GM12878 (cell line): ENCODE results near the gene PRPF38A. TPM values are rescaled to one million over a fixed set of nuclear protein-coding genes. Genes with fewer than 3 reads are reported as not detected.

Experiments
- ASH2L ChIP-seq: fragments of 300-600, 200-600 bp; sonication (generic); IDR thresholded peaks from 2 replicates; pipeline ENCODE4 v1.6.1; 2017; ENCODE audit warnings: low read depth, mild to moderate bottlenecking, borderline replicate concordance
- BCL11A ChIP-seq: IDR thresholded peaks from 2 replicates; pipeline ENCODE4 v1.6.1; 2011; ENCODE audit warnings: low read depth, low read length
- CEBPB ChIP-seq, 2 experiments: fragments of 150-350 bp in 1 of 2; IDR thresholded peaks; 2 replicates each; pipeline ENCODE4 v1.6.1; 2012 to 2014; ENCODE audit warnings: low read depth in 2 of 2, low read length in 2 of 2, borderline replicate concordance in 1 of 2, inconsistent platforms in 1 of 2
- DPF2 ChIP-seq: fragments of 450-650 bp; IDR thresholded peaks from 2 replicates; pipeline ENCODE4 v1.6.1; 2017; ENCODE audit warnings: mild to moderate bottlenecking
- ETV6 ChIP-seq, 2 experiments: fragments of 450-650 bp in 1 of 2; IDR thresholded peaks in 1 of 2; conservative IDR thresholded peaks in 1 of 2; 2 replicates each; pipeline ENCODE4 v1.6.1; 2014; ENCODE audit warnings: antibody characterized with exemption in 1 of 2, borderline replicate concordance in 1 of 2, low read depth in 1 of 2, mild to moderate bottlenecking in 1 of 2, moderate library complexity in 1 of 2
- EZH2 ChIP-seq: IDR thresholded peaks from 2 replicates; pipeline ENCODE4 v1.6.1; 2012; ENCODE audit warnings: low read depth, mild to moderate bottlenecking, control low read depth, inconsistent platforms, low read length, borderline replicate concordance; ENCODE audit not compliant: control insufficient read depth
- FOXK2 ChIP-seq: fragments of 450-650 bp; IDR thresholded peaks from 2 replicates; pipeline ENCODE4 v1.6.1; 2017; ENCODE audit warnings: mild to moderate bottlenecking, moderate library complexity
- GATAD2B ChIP-seq: fragments of 450-650 bp; conservative IDR thresholded peaks from 2 replicates; pipeline ENCODE4 v1.6.1; 2017; ENCODE audit warnings: low read depth, mild to moderate bottlenecking, moderate library complexity
- LARP7 ChIP-seq: fragments of 450-650 bp; IDR thresholded peaks from 2 replicates; pipeline ENCODE4 v1.6.1; 2017; ENCODE audit warnings: mild to moderate bottlenecking
- MEF2A ChIP-seq: IDR thresholded peaks from 2 replicates; pipeline ENCODE4 v1.6.1; 2011; ENCODE audit warnings: low read depth, mild to moderate bottlenecking, low read length, moderate library complexity; ENCODE audit not compliant: insufficient read depth
- MTA2 ChIP-seq: fragments of 450-650 bp; IDR thresholded peaks from 2 replicates; pipeline ENCODE4 v1.6.1; 2016; ENCODE audit warnings: low read depth, mild to moderate bottlenecking, moderate library complexity
- POLR2A ChIP-seq: IDR thresholded peaks from 2 replicates; pipeline ENCODE4 v1.6.1; 2011; ENCODE audit warnings: low read depth, mild to moderate bottlenecking, low read length
- POLR2AphosphoS2 ChIP-seq: IDR thresholded peaks from 2 replicates; pipeline ENCODE4 v1.6.1; 2011; ENCODE audit warnings: low read depth, mild to moderate bottlenecking, low read length, improper control_type of control experiment, moderate library complexity
- POLR2AphosphoS5 ChIP-seq: IDR thresholded peaks from 2 replicates; pipeline ENCODE4 v1.6.1; 2011; ENCODE audit warnings: mild to moderate bottlenecking, low read length, inconsistent platforms
- SMAD5 ChIP-seq: IDR thresholded peaks from 2 replicates; pipeline ENCODE4 v1.6.1; 2016; ENCODE audit warnings: antibody characterized with exemption, low read depth
- SMARCA5 ChIP-seq: fragments of 450-650 bp; IDR thresholded peaks from 2 replicates; pipeline ENCODE4 v1.6.1; 2017; ENCODE audit warnings: mild to moderate bottlenecking
- TCF12 ChIP-seq: IDR thresholded peaks from 2 replicates; pipeline ENCODE4 v1.6.1; 2011; ENCODE audit warnings: low read depth, mild to moderate bottlenecking, low read length
- polyA plus RNA-seq, 11 experiments: library from polyadenylated mRNA; depleted of rRNA in 4 of 11; unstranded in 6 of 11; stranded (reverse) in 5 of 11; fragments of >200 nt; fragmentation: Nextera tagmentation in 4 of 11; fragmentation: Illumina TruSeq in 1 of 11; extraction: Ambion mirVana in 4 of 11; extraction: Trizol in 1 of 11; gene quantifications; 1 replicate in 1 of 11; 2 replicates in 10 of 11; pipeline versions ENCODE4 v1.2.1 to v1.2.3, GENCODE V29; 2011 to 2016; ENCODE audit warnings: inconsistent platforms in 2 of 11, missing spikeins in 2 of 11, low read depth in 1 of 11
- total RNA-seq, 4 experiments: library from RNA; depleted of rRNA in 3 of 4; stranded (reverse); fragments of >200 nt in 3 of 4; fragmentation: Illumina TruSeq in 1 of 4; extraction: Trizol in 1 of 4; gene quantifications; 2 replicates each; pipeline versions ENCODE4 v1.2.1 to v1.2.3, GENCODE V29; 2013 to 2021
- TF ChIP-seq, protein P1 (sequence below): IDR thresholded peaks from 2 replicates; pipeline ENCODE4 v1.6.1; 2011; ENCODE audit warnings: low read depth, low read length, improper control_type of control experiment, borderline replicate concordance
- TF ChIP-seq, protein P2 (sequence below): fragments of 450-650 bp; IDR thresholded peaks from 2 replicates; pipeline ENCODE4 v1.6.1; 2017; ENCODE audit warnings: antibody characterized with exemption, mild to moderate bottlenecking, moderate library complexity
- TF ChIP-seq, protein P3 (sequence below): fragments of 450-650 bp; IDR thresholded peaks from 2 replicates; pipeline ENCODE4 v1.6.1; 2017; ENCODE audit warnings: mild to moderate bottlenecking, moderate library complexity
- TF ChIP-seq, protein P4 (sequence below): fragments of 450-650 bp; IDR thresholded peaks from 2 replicates; pipeline ENCODE4 v1.6.1; 2016; ENCODE audit warnings: mild to moderate bottlenecking

PRPF38A gene
- total and polyA plus RNA-seq, 10 of the 15 experiments (the other 5 are each of a cell fraction or from before 2014, with no cell fraction given) = 31.6 to 117 (median 77.7) TPM

DNA sequence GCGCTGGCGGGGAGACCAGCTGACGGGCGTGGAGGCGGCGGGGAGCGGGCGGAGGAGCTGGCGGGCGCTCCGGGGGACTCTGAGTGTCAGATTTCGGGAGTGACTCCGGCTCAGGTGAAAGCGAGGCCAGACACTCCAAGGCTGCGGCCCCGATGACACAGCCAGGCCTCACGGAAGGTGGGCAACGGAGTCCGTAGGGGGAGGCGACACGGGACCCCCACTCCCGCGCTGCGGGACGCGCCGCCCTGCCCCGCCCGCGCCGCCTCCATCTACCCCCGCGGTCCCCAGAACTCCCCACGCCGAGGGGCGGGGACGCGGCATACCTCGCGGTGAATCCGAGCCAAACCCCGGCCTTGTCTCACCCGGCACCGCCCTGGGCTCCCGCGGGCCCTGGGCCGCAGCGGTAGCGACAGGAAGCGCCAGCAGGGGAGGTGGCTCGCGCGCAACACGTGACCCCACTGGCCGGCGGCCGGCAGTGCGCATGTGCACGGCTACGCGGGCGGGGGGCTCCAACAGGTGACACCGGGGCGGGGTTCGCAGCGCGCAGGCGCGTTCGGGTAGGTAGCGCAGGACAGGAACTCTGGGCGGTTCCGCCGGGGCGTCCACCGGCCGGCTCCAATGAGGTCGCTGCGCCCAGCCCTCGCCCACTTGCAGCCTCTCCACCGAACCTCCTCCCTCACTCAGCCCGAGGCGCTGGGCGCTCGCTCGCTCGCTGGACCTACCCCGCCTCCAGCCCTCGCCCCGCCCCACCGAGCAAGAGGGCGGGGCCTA is 38.5 kb upstream of the PRPF38A start, which contains the start of gene CC2D1B (continued):
- no peak for TF ChIP-seq CEBPB (IDR thresholded peaks at IDR 0.05; ENCODE audit: borderline replicate concordance in 1 of 2, low read depth in 2 of 2, low read length in 2 of 2)
- peak; percentile 88 for TF ChIP-seq POLR2AphosphoS2
- peak; percentile 99 for TF ChIP-seq POLR2A
- TF ChIP-seq POLR2AphosphoS5 = peak; percentile 85
- TF ChIP-seq EZH2 = no peak
- TF ChIP-seq, protein P1, sequence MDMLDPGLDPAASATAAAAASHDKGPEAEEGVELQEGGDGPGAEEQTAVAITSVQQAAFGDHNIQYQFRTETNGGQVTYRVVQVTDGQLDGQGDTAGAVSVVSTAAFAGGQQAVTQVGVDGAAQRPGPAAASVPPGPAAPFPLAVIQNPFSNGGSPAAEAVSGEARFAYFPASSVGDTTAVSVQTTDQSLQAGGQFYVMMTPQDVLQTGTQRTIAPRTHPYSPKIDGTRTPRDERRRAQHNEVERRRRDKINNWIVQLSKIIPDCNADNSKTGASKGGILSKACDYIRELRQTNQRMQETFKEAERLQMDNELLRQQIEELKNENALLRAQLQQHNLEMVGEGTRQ = peak; percentile 97
- TF ChIP-seq, protein P2, sequence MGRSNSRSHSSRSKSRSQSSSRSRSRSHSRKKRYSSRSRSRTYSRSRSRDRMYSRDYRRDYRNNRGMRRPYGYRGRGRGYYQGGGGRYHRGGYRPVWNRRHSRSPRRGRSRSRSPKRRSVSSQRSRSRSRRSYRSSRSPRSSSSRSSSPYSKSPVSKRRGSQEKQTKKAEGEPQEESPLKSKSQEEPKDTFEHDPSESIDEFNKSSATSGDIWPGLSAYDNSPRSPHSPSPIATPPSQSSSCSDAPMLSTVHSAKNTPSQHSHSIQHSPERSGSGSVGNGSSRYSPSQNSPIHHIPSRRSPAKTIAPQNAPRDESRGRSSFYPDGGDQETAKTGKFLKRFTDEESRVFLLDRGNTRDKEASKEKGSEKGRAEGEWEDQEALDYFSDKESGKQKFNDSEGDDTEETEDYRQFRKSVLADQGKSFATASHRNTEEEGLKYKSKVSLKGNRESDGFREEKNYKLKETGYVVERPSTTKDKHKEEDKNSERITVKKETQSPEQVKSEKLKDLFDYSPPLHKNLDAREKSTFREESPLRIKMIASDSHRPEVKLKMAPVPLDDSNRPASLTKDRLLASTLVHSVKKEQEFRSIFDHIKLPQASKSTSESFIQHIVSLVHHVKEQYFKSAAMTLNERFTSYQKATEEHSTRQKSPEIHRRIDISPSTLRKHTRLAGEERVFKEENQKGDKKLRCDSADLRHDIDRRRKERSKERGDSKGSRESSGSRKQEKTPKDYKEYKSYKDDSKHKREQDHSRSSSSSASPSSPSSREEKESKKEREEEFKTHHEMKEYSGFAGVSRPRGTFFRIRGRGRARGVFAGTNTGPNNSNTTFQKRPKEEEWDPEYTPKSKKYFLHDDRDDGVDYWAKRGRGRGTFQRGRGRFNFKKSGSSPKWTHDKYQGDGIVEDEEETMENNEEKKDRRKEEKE = 0 out of 2 replicates have a peak, but pooled peaks have one; percentile 29
- peak; percentile 63; the same call in 1 of the 2 replicates for TF ChIP-seq SMARCA5
- 0 out of 2 replicates have a peak, but pooled peaks have one; percentile 50 for TF ChIP-seq SMAD5
- TF ChIP-seq, protein P3, sequence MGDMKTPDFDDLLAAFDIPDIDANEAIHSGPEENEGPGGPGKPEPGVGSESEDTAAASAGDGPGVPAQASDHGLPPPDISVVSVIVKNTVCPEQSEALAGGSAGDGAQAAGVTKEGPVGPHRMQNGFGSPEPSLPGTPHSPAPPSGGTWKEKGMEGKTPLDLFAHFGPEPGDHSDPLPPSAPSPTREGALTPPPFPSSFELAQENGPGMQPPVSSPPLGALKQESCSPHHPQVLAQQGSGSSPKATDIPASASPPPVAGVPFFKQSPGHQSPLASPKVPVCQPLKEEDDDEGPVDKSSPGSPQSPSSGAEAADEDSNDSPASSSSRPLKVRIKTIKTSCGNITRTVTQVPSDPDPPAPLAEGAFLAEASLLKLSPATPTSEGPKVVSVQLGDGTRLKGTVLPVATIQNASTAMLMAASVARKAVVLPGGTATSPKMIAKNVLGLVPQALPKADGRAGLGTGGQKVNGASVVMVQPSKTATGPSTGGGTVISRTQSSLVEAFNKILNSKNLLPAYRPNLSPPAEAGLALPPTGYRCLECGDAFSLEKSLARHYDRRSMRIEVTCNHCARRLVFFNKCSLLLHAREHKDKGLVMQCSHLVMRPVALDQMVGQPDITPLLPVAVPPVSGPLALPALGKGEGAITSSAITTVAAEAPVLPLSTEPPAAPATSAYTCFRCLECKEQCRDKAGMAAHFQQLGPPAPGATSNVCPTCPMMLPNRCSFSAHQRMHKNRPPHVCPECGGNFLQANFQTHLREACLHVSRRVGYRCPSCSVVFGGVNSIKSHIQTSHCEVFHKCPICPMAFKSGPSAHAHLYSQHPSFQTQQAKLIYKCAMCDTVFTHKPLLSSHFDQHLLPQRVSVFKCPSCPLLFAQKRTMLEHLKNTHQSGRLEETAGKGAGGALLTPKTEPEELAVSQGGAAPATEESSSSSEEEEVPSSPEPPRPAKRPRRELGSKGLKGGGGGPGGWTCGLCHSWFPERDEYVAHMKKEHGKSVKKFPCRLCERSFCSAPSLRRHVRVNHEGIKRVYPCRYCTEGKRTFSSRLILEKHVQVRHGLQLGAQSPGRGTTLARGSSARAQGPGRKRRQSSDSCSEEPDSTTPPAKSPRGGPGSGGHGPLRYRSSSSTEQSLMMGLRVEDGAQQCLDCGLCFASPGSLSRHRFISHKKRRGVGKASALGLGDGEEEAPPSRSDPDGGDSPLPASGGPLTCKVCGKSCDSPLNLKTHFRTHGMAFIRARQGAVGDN = peak; percentile 78
- TF ChIP-seq, protein P4, sequence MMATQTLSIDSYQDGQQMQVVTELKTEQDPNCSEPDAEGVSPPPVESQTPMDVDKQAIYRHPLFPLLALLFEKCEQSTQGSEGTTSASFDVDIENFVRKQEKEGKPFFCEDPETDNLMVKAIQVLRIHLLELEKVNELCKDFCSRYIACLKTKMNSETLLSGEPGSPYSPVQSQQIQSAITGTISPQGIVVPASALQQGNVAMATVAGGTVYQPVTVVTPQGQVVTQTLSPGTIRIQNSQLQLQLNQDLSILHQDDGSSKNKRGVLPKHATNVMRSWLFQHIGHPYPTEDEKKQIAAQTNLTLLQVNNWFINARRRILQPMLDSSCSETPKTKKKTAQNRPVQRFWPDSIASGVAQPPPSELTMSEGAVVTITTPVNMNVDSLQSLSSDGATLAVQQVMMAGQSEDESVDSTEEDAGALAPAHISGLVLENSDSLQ = no peak
- TF ChIP-seq ASH2L = no peak
- TF ChIP-seq FOXK2 = no peak
- peak; percentile 97 for TF ChIP-seq GATAD2B
- TF ChIP-seq MTA2 = no peak
- peak; percentile 99 for TF ChIP-seq LARP7
- no peak for TF ChIP-seq ETV6 (conservative IDR thresholded peaks at IDR 0.05 in 1 of 2, IDR thresholded peaks at IDR 0.05 in 1 of 2; ENCODE audit: borderline replicate concordance in 1 of 2, low read depth in 1 of 2)
- TF ChIP-seq DPF2 = peak; percentile 89; the same call in 1 of the 2 replicates
- TF ChIP-seq BCL11A = 0 out of 2 replicates have a peak, but pooled peaks have one; percentile 11
- no peak for TF ChIP-seq MEF2A
- peak; percentile 59; the same call in 1 of the 2 replicates for TF ChIP-seq TCF12
